HEK293 (cell line): ENCODE data around the gene EVA1C.

Experiments used
- CTCF ChIA-PET: fragments of 350-600 bp; formaldehyde crosslinking; extraction: SDS; loops from one replicate; lab custom pipeline; 2021; ENCODE audit warnings: antibody characterized with exemption; lab: Yijun Ruan, JAX
- POLR2A ChIA-PET: fragments of 300-600 bp; formaldehyde crosslinking; extraction: SDS; loops from one replicate; lab custom pipeline; 2020; ENCODE audit warnings: antibody characterized with exemption, inconsistent platforms; lab: Yijun Ruan, JAX
- H3K27ac ChIP-seq: fragments of 200-500 bp; sonication (Bioruptor generic); 2 replicates; pipeline ENCODE4 v1.5.1; 2014; ENCODE audit warnings: low read depth, low read length, control low read depth, inconsistent platforms; ENCODE audit errors: extremely low read depth
- H3K36me3 ChIP-seq, 2 experiments: fragments of 200-500 bp in 1 of 2; sonication (Bioruptor generic) in 1 of 2; 1 replicate in 1 of 2; 2 replicates in 1 of 2; pipeline ENCODE4 v1.5.1; 2014 to 2017; ENCODE audit warnings: inconsistent platforms in 2 of 2, low read length in 2 of 2; ENCODE audit not compliant: control insufficient read depth in 2 of 2, insufficient read depth in 1 of 2
- H3K4me1 ChIP-seq: fragments of 200-500 bp; sonication (Bioruptor generic); 2 replicates; pipeline ENCODE4 v1.5.1; 2014; ENCODE audit warnings: mild to moderate bottlenecking, low read length, inconsistent platforms; ENCODE audit not compliant: control insufficient read depth, insufficient read depth
- H3K4me3 ChIP-seq: 2 replicates; pipeline ENCODE4 v1.5.1; 2011; ENCODE audit warnings: low read depth, mild to moderate bottlenecking, control low read depth, low read length, moderate library complexity
- H3K9me3 ChIP-seq: fragments of 200-500 bp; sonication (Bioruptor generic); 2 replicates; pipeline ENCODE4 v1.5.1; 2014; ENCODE audit warnings: low read depth, low read length, inconsistent platforms; ENCODE audit not compliant: control insufficient read depth, insufficient read depth
- BCL11A ChIP-seq: fragments of 450-650 bp; formaldehyde crosslinking; IDR thresholded peaks from 2 replicates; pipeline ENCODE4 v1.5.1; 2016; ENCODE audit warnings: low read depth, missing biosample characterization, missing genetic modification characterization
- BCL11B ChIP-seq: fragments of 450-650 bp; formaldehyde crosslinking; IDR thresholded peaks from 2 replicates; pipeline ENCODE4 v1.5.1; 2016; ENCODE audit warnings: low read depth, missing biosample characterization, missing genetic modification characterization
- EGR2 ChIP-seq: fragments of 450-650 bp; formaldehyde crosslinking; IDR thresholded peaks from 2 replicates; pipeline ENCODE4 v1.5.1; 2016; ENCODE audit warnings: low read depth, missing biosample characterization, missing genetic modification characterization
- ELK4 ChIP-seq: IDR thresholded peaks from 2 replicates; pipeline ENCODE4 v1.6.1; 2011; ENCODE audit warnings: mild to moderate bottlenecking, low read depth, low read length, borderline replicate concordance
- KLF16 ChIP-seq: fragments of 450-650 bp; formaldehyde crosslinking; IDR thresholded peaks from 2 replicates; pipeline ENCODE4 v1.5.1; 2017; ENCODE audit warnings: missing biosample characterization, missing genetic modification characterization
- MEIS1 ChIP-seq: sonication (generic); formaldehyde crosslinking; IDR thresholded peaks from 2 replicates; pipeline ENCODE4 v1.8.1; 2022; ENCODE audit warnings: missing genetic modification reagents, mild to moderate bottlenecking, borderline replicate concordance
- PBX3 ChIP-seq: sonication (generic); formaldehyde crosslinking; IDR thresholded peaks from 2 replicates; pipeline ENCODE4 v1.8.1; 2022; ENCODE audit warnings: mild to moderate bottlenecking, moderate library complexity, missing genetic modification reagents
- SCRT2 ChIP-seq: fragments of 450-650 bp; formaldehyde crosslinking; IDR thresholded peaks from 2 replicates; pipeline ENCODE4 v1.5.1; 2016; ENCODE audit warnings: missing biosample characterization, missing genetic modification characterization
- SETDB1 ChIP-seq: IDR thresholded peaks from one replicate; pipeline ENCODE4 v1.6.1; 2017; ENCODE audit warnings: mild to moderate bottlenecking, low read length, moderate library complexity, mixed read lengths; ENCODE audit not compliant: insufficient read length
- YY2 ChIP-seq: fragments of 450-650 bp; formaldehyde crosslinking; IDR thresholded peaks from 2 replicates; pipeline ENCODE4 v1.5.1; 2016; ENCODE audit warnings: missing biosample characterization, missing genetic modification characterization
- ZBTB6 ChIP-seq: fragments of 450-650 bp; formaldehyde crosslinking; IDR thresholded peaks from 2 replicates; pipeline ENCODE4 v1.5.1; 2017; ENCODE audit warnings: missing biosample characterization, missing genetic modification characterization
- ZNF16 ChIP-seq: fragments of 450-650 bp; formaldehyde crosslinking; IDR thresholded peaks from 2 replicates; pipeline ENCODE4 v1.5.1; 2016; ENCODE audit warnings: low read depth, missing biosample characterization, missing genetic modification characterization
- ZNF324 ChIP-seq: fragments of 450-650 bp; formaldehyde crosslinking; IDR thresholded peaks from 2 replicates; pipeline ENCODE4 v1.5.1; 2016; ENCODE audit warnings: missing biosample characterization, missing genetic modification characterization
- ZNF391 ChIP-seq: fragments of 450-650 bp; formaldehyde crosslinking; IDR thresholded peaks from 2 replicates; pipeline ENCODE4 v1.5.1; 2016; ENCODE audit warnings: low read depth, missing biosample characterization, missing genetic modification characterization, borderline replicate concordance
- ZNF423 ChIP-seq: fragments of 450-650 bp; formaldehyde crosslinking; IDR thresholded peaks from 2 replicates; pipeline ENCODE4 v1.5.1; 2016; ENCODE audit warnings: missing biosample characterization, missing genetic modification characterization
- ZNF510 ChIP-seq: fragments of 450-650 bp; formaldehyde crosslinking; IDR thresholded peaks from 2 replicates; pipeline ENCODE4 v1.5.1; 2018; ENCODE audit warnings: mild to moderate bottlenecking, missing genetic modification characterization, missing biosample characterization; ENCODE audit not compliant: insufficient replicate concordance
- ZNF518A ChIP-seq: fragments of 450-650 bp; formaldehyde crosslinking; conservative IDR thresholded peaks from 2 replicates; pipeline ENCODE4 v1.5.1; 2016; ENCODE audit warnings: low read depth, missing biosample characterization, missing genetic modification characterization
- ZNF560 ChIP-seq: fragments of 450-650 bp; formaldehyde crosslinking; IDR thresholded peaks from 2 replicates; pipeline ENCODE4 v1.5.1; 2017; ENCODE audit warnings: missing biosample characterization, missing genetic modification characterization, borderline replicate concordance
- ZNF561 ChIP-seq: fragments of 450-650 bp; IDR thresholded peaks from 2 replicates; pipeline ENCODE4 v1.5.1; 2018; ENCODE audit warnings: missing biosample characterization, missing genetic modification characterization, borderline replicate concordance
- ZNF645 ChIP-seq: fragments of 450-650 bp; formaldehyde crosslinking; IDR thresholded peaks from 2 replicates; pipeline ENCODE4; 2016; ENCODE audit warnings: missing biosample characterization, missing genetic modification characterization
- ZNF677 ChIP-seq: fragments of 450-650 bp; IDR thresholded peaks from 2 replicates; pipeline ENCODE4 v1.5.0; 2018; ENCODE audit warnings: missing biosample characterization, mild to moderate bottlenecking, missing genetic modification characterization, moderate library complexity
- ZNF707 ChIP-seq: fragments of 450-650 bp; formaldehyde crosslinking; IDR thresholded peaks from 2 replicates; pipeline ENCODE4 v1.5.1; 2016; ENCODE audit warnings: missing biosample characterization, missing genetic modification characterization

The EVA1C gene

GRCh38 chr21:32455548-32455947 is 43.0 kb downstream of the EVA1C start:
- POLR2A ChIA-PET: interaction anchor here (0.6 kb wide), 1 partner anchor 594 kb away, joined by 3 read pairs; no protein-coding TSS in a partner anchor
- TF ChIP-seq ELK4 (no peak), MEIS1 (no peak), PBX3 (CRISPR knock-in tag) (no peak), EGR2 (tag by site-specific recombination) (no peak), ZNF645 (no peak), ZNF561 (tag by site-specific recombination) (no peak), ZNF423 (tag by site-specific recombination) (no peak), ZNF510 (tag by site-specific recombination) (no peak), YY2 (tag by site-specific recombination) (no peak), ZNF16 (no peak), ZNF560 (no peak)
- Histone ChIP-seq H3K9me3 (no peaks in the 10 kb centered on the region), H3K27ac (no peak overlapping the region), H3K4me3 (no peak overlapping the region), H3K36me3 (no peaks in the 10 kb centered on the region), H3K4me1 (peaks cover 5% of the 10 kb centered on the region)
- CTCF ChIA-PET: interaction anchor here (0.6 to 1.1 kb wide), 2 partner anchors 51 to 164 kb away, joined by 3 to 4 read pairs; no protein-coding TSS in a partner anchor

GRCh38 chr21:32456497-32456918 is 44.0 kb downstream of the EVA1C start:
- ChIA-PET CTCF (interaction anchor here (1.0 to 1.1 kb wide), 2 partner anchors 52 to 54 kb away, joined by 3 read pairs; no protein-coding TSS in a partner anchor), POLR2A (interaction anchor here (0.8 kb wide), 1 partner anchor 42 kb away, joined by 3 read pairs; no protein-coding TSS in a partner anchor)
- peaks cover 5% of the 10 kb centered on the region for H3K4me1 ChIP-seq
- H3K36me3 ChIP-seq: no peaks in the 10 kb centered on the region
- H3K9me3 ChIP-seq: no peaks in the 10 kb centered on the region
- TF ChIP-seq BCL11A (tag by site-specific recombination): no peak
- TF ChIP-seq ZNF677 (tag by site-specific recombination): no peak
- TF ChIP-seq, all 188 proteins: peak for 0
- Histone ChIP-seq H3K4me3 (no peak overlapping the region), H3K27ac (no peak overlapping the region)

- Histone ChIP-seq H3K4me3 (no peak overlapping the region), H3K4me1 (peaks cover 5% of the 10 kb centered on the region), H3K27ac (no peak overlapping the region), H3K36me3 (no peaks in the 10 kb centered on the region), H3K9me3 (no peaks in the 10 kb centered on the region)
- ChIA-PET POLR2A (no interaction called here), CTCF (interaction anchor here (0.7 to 1.0 kb wide), 2 partner anchors 48 to 55 kb away, joined by 3 read pairs; no protein-coding TSS in a partner anchor)
- no peak for TF ChIP-seq BCL11B (tag by site-specific recombination)
- no peak for TF ChIP-seq ZNF391 (tag by site-specific recombination)
- no peak for TF ChIP-seq SCRT2
- TF ChIP-seq KLF16 (tag by site-specific recombination): no peak
- TF ChIP-seq ZNF518A (tag by site-specific recombination): no peak
- no peak for TF ChIP-seq ZBTB6 (tag by site-specific recombination)
- no peak for TF ChIP-seq SETDB1
- TF ChIP-seq ZNF707 (tag by site-specific recombination): peak; percentile 66
- no peak for TF ChIP-seq ZNF324
Observed at GRCh38 chr21:32457360-32457840, 44.9 kb downstream of the EVA1C start.
